CD14-positive monocyte (primary cell): ENCODE results near the gene ISL1. TPM values are rescaled to one million over a fixed set of nuclear protein-coding genes. Genes with fewer than 3 reads are reported as not detected.

ENCODE experiments used
- DNase-seq, 3 donors: peaks; one replicate each; pipeline ENCODE4 v3.0.0-alpha.2; 2011 to 2022
- H2AFZ ChIP-seq: 2 replicates; pipeline ENCODE4 v1.6.0; 2012; ENCODE audit warnings: mild to moderate bottlenecking, low read depth, low read length, inconsistent platforms; ENCODE audit not compliant: insufficient read depth, poor library complexity, severe bottlenecking
- H3K27ac ChIP-seq, 2 donors: 1 replicate in 1 of 2; 2 replicates in 1 of 2; pipeline ENCODE4 v1.5.1; 2012 to 2013; ENCODE audit warnings: low read length in 2 of 2, control low read depth in 1 of 2, inconsistent platforms in 1 of 2, low read depth in 1 of 2, mild to moderate bottlenecking in 1 of 2
- H3K27me3 ChIP-seq, 2 donors: one replicate each; pipeline versions ENCODE4 v1.6.0 to v1.6.1; 2011 to 2013; ENCODE audit warnings: low read length in 2 of 2; ENCODE audit not compliant: control insufficient read depth in 2 of 2, insufficient read depth in 2 of 2
- H3K36me3 ChIP-seq, 2 donors: replicated peaks in 1 of 2; 1 replicate in 1 of 2; 2 replicates in 1 of 2; pipeline versions ENCODE4 v1.5.1 to v1.6.1; 2012 to 2013; ENCODE audit warnings: low read length in 2 of 2, control low read depth in 1 of 2, inconsistent platforms in 1 of 2, mild to moderate bottlenecking in 1 of 2; ENCODE audit not compliant: insufficient read depth in 2 of 2, control insufficient read depth in 1 of 2
- H3K4me1 ChIP-seq, 2 donors: 1 replicate in 1 of 2; 2 replicates in 1 of 2; pipeline versions ENCODE4 v1.5.1 to v1.6.1; 2012 to 2013; ENCODE audit warnings: low read length in 2 of 2, control low read depth in 1 of 2, inconsistent platforms in 1 of 2, mild to moderate bottlenecking in 1 of 2, moderate library complexity in 1 of 2; ENCODE audit not compliant: insufficient read depth in 2 of 2, control insufficient read depth in 1 of 2
- H3K4me2 ChIP-seq: replicated peaks from 2 replicates; pipeline ENCODE3; 2012; ENCODE audit warnings: low read length, moderate library complexity, mild to moderate bottlenecking; ENCODE audit not compliant: poor library complexity, severe bottlenecking; ENCODE audit errors: extremely low read depth
- H3K4me3 ChIP-seq, 3 experiments: fragments of 200-600 bp in 1 of 3; sonication (generic) in 1 of 3; replicated peaks in 1 of 3; 1 replicate in 2 of 3; 2 replicates in 1 of 3; pipeline ENCODE4 v1.5.1; 2011 to 2013; ENCODE audit warnings: low read length in 3 of 3, mild to moderate bottlenecking in 3 of 3, control low read depth in 2 of 3, low read depth in 2 of 3, inconsistent platforms in 1 of 3, moderate library complexity in 1 of 3
- H3K79me2 ChIP-seq: 2 replicates; pipeline ENCODE4 v1.6.0; 2012; ENCODE audit warnings: mild to moderate bottlenecking, control low read depth, inconsistent platforms, low read length, moderate library complexity; ENCODE audit not compliant: insufficient read depth
- H3K9ac ChIP-seq: 2 replicates; pipeline ENCODE4 v1.6.0; 2017; ENCODE audit warnings: low read length, mild to moderate bottlenecking; ENCODE audit not compliant: insufficient read depth, poor library complexity, severe bottlenecking
- H3K9me3 ChIP-seq, 2 donors: replicated peaks in 1 of 2; 1 replicate in 1 of 2; 2 replicates in 1 of 2; pipeline versions ENCODE4 v1.5.1 to v1.6.1; 2012 to 2013; ENCODE audit warnings: low read length in 2 of 2, control low read depth in 1 of 2; ENCODE audit not compliant: control insufficient read depth in 1 of 2, insufficient read depth in 1 of 2
- H4K20me1 ChIP-seq: 2 replicates; pipeline ENCODE4 v1.6.0; 2012; ENCODE audit warnings: mild to moderate bottlenecking, low read length, control low read depth, moderate library complexity; ENCODE audit not compliant: insufficient read depth
- H3K27ac Mint-ChIP-seq, 7 donors: one replicate each; pipeline ENCODE4 v1.8.0; 2020; ENCODE audit warnings: mild to moderate bottlenecking in 7 of 7, mixed read lengths in 7 of 7, moderate library complexity in 6 of 7, inconsistent platforms in 2 of 7
- H3K27me3 Mint-ChIP-seq, 3 donors: one replicate each; pipeline ENCODE4 v1.8.0; 2021 to 2022; ENCODE audit warnings: low read depth in 3 of 3, mild to moderate bottlenecking in 3 of 3, mixed read lengths in 3 of 3, moderate library complexity in 3 of 3, inconsistent platforms in 1 of 3
- H3K36me3 Mint-ChIP-seq, 2 donors: one replicate each; pipeline ENCODE4 v1.8.0; 2020; ENCODE audit warnings: mixed read lengths in 2 of 2, inconsistent platforms in 1 of 2, mild to moderate bottlenecking in 1 of 2
- H3K4me1 Mint-ChIP-seq: one replicate; pipeline ENCODE4 v1.8.0; 2020; ENCODE audit warnings: mild to moderate bottlenecking, mixed read lengths
- H3K4me3 Mint-ChIP-seq, 2 donors: one replicate each; pipeline ENCODE4 v1.8.0; 2020; ENCODE audit warnings: mild to moderate bottlenecking in 2 of 2, mixed read lengths in 2 of 2, moderate library complexity in 1 of 2
- H3K9me3 Mint-ChIP-seq, 7 donors: one replicate each; pipeline ENCODE4 v1.8.0; 2020 to 2022; ENCODE audit warnings: mixed read lengths in 7 of 7, mild to moderate bottlenecking in 6 of 7, moderate library complexity in 6 of 7, inconsistent platforms in 2 of 7
- CTCF ChIP-seq: fragments of 200-600 bp; IDR thresholded peaks from one replicate; pipeline ENCODE4 v1.8.0; 2022; ENCODE audit warnings: antibody characterized with exemption, mild to moderate bottlenecking
- WGBS: methylation state at CpG from one replicate; pipeline ENCODE4 v1.1.5; 2013; ENCODE audit warnings: missing lambda C conversion rate; ENCODE audit not compliant: insufficient coverage; 5-methylcytosine and 5-hydroxymethylcytosine counted together
- intact Hi-C, 2 donors: fragments of 100-400 bp; cut with micrococcal nuclease; formaldehyde crosslinking; loops; one replicate each; pipeline versions ENCODE4 v1.15.0 to v1.15.1; 2023
- polyA plus RNA-seq, 3 donors: library from polyadenylated mRNA; depleted of rRNA in 1 of 3; unstranded in 2 of 3; stranded (reverse) in 1 of 3; fragments of 300-500 nt in 2 of 3; fragments of >200 nt in 1 of 3; fragmentation: Illumina TruSeq in 2 of 3; gene quantifications; 1 replicate in 2 of 3; 2 replicates in 1 of 3; pipeline ENCODE4 v1.2.3, GENCODE V29; 2012 to 2021

The ISL1 gene
- polyA plus RNA-seq, 3 donors = not detected

GRCh38 chr5:51379331-51379700, 3.9 kb upstream of the ISL1 start:
- no peaks in the 10 kb centered on the region for H4K20me1 ChIP-seq
- intact Hi-C loops = no loop called here
- Mint-ChIP-seq H3K4me3 (peak overlapping the region in 1 of 2 donors; percentile 59), H3K27me3 (peaks cover 77 to 84% (median 79%) of the 10 kb centered on the region in 3 donors), H3K36me3 (peaks cover 0 to 7% of the 10 kb centered on the region in 2 donors), H3K27ac (no peak overlapping the region), H3K9me3 (peaks cover 2 to 52% (median 36%) of the 10 kb centered on the region in 7 donors), H3K4me1 (peaks cover 8% of the 10 kb centered on the region)
- H3K9ac ChIP-seq = no peak overlapping the region
- TF ChIP-seq CTCF = no peak
- no peak for DNase-seq
- H2AFZ ChIP-seq = no peak overlapping the region
- peaks cover 24 to 62% of the 10 kb centered on the region in 2 donors for H3K9me3 ChIP-seq
- peaks cover 81 to 91% of the 10 kb centered on the region in 2 donors for H3K27me3 ChIP-seq
- no peak overlapping the region for H3K4me2 ChIP-seq
- no peak overlapping the region for H3K4me3 ChIP-seq
- no peaks in the 10 kb centered on the region for H3K4me1 ChIP-seq
- H3K27ac ChIP-seq = no peak overlapping the region
- 0% methylated on average over 2 of the region's 4 CpGs for WGBS
- no peaks in the 10 kb centered on the region for H3K79me2 ChIP-seq
- no peaks in the 10 kb centered on the region for H3K36me3 ChIP-seq

- no peak for DNase-seq
- Mint-ChIP-seq H3K4me1 (peaks cover 8% of the 10 kb centered on the region), H3K27ac (no peak overlapping the region), H3K9me3 (peaks cover 2 to 53% (median 44%) of the 10 kb centered on the region in 7 donors), H3K36me3 (peaks cover 0 to 7% of the 10 kb centered on the region in 2 donors), H3K4me3 (peak overlapping the region in 1 of 2 donors; percentile 76), H3K27me3 (peaks cover 91 to 95% (median 92%) of the 10 kb centered on the region in 3 donors)
- WGBS = no CpG with 5 or more reads among the region's 7 CpGs
- Histone ChIP-seq H3K4me1 (no peaks in the 10 kb centered on the region), H3K27me3 (peaks cover 91 to 98% of the 10 kb centered on the region in 2 donors), H3K36me3 (no peaks in the 10 kb centered on the region), H4K20me1 (no peaks in the 10 kb centered on the region), H3K9ac (no peak overlapping the region), H3K27ac (no peak overlapping the region), H3K79me2 (no peaks in the 10 kb centered on the region), H2AFZ (no peak overlapping the region), H3K4me3 (no peak overlapping the region), H3K4me2 (no peak overlapping the region), H3K9me3 (peaks cover 24 to 74% of the 10 kb centered on the region in 2 donors)
- TF ChIP-seq CTCF = peak; percentile 17
- intact Hi-C loops = no loop called here
Observed at GRCh38 chr5:51380603-51381207, 2.5 kb upstream of the ISL1 start.
